HG02885 (cell line): ENCODE data around the gene DNAH14.
"Not testable (repeated sequence)": the region's sequence is repeated elsewhere in the genome, so short reads cannot be mapped to it uniquely, and the experiment has no call there.

Experiments
- ATAC-seq: cut with Tn5 transposase; IDR thresholded peaks from one replicate; pipeline ENCODE4 v1.9.1; 2021; ENCODE audit warnings: mild to moderate bottlenecking; ENCODE audit not compliant: unreplicated experiment, poor library complexity

Gene DNAH14

GRCh38 chr1:225137976-225138375 lies 208.5 kb downstream of the DNAH14 start:
- no peak for ATAC-seq

GRCh38 chr1:225143001-225143400 lies 213.5 kb downstream of the DNAH14 start:
- no peak for ATAC-seq

- ATAC-seq, result no peak
Observed at GRCh38 chr1:225146478-225146877, 217.0 kb downstream of the DNAH14 start.

- ATAC-seq, result not testable (repeated sequence)
Observed at GRCh38 chr1:225147791-225148190, 218.3 kb downstream of the DNAH14 start.

- ATAC-seq, result no peak
Observed at GRCh38 chr1:225152061-225152460, 222.6 kb downstream of the DNAH14 start.

- no peak for ATAC-seq
Observed at GRCh38 chr1:225155555-225155954, 226.1 kb downstream of the DNAH14 start.

- ATAC-seq, result no peak
Observed at GRCh38 chr1:225156254-225156653, 226.8 kb downstream of the DNAH14 start.

GRCh38 chr1:225158291-225158690 lies 228.8 kb downstream of the DNAH14 start:
- ATAC-seq, result no peak

- no peak for ATAC-seq
Observed at GRCh38 chr1:225159793-225160192, 230.3 kb downstream of the DNAH14 start.

- not testable (repeated sequence) for ATAC-seq
Observed at GRCh38 chr1:225177409-225177808, 247.9 kb downstream of the DNAH14 start.

GRCh38 chr1:225179686-225180085 lies 250.2 kb downstream of the DNAH14 start:
- ATAC-seq, result no peak

- ATAC-seq, result no peak
Observed at GRCh38 chr1:225182716-225183115, 253.2 kb downstream of the DNAH14 start.

GRCh38 chr1:225191199-225191753 lies 261.8 kb downstream of the DNAH14 start:
- no peak for ATAC-seq

GRCh38 chr1:225201447-225201846 lies 272.0 kb downstream of the DNAH14 start:
- ATAC-seq, result no peak

- ATAC-seq, result no peak
Observed at GRCh38 chr1:225207791-225208190, 278.3 kb downstream of the DNAH14 start.

GRCh38 chr1:225209153-225209552 lies 279.7 kb downstream of the DNAH14 start:
- no peak for ATAC-seq

GRCh38 chr1:225210180-225210579 lies 280.7 kb downstream of the DNAH14 start:
- not testable (repeated sequence) for ATAC-seq

- not testable (repeated sequence) for ATAC-seq
Observed at GRCh38 chr1:225211694-225212442, 282.4 kb downstream of the DNAH14 start.

- no peak for ATAC-seq
Observed at GRCh38 chr1:225224287-225224686, 294.8 kb downstream of the DNAH14 start.

GRCh38 chr1:225225681-225226080 lies 296.2 kb downstream of the DNAH14 start:
- ATAC-seq, result no peak

- ATAC-seq, result no peak
Observed at GRCh38 chr1:225228871-225229303, 299.4 kb downstream of the DNAH14 start.

GRCh38 chr1:225229429-225229828 lies 300.0 kb downstream of the DNAH14 start:
- not testable (repeated sequence) for ATAC-seq
